RPMI7951 (cell line): ENCODE measurements around the gene CCDC177. TPM values are rescaled to one million over a fixed set of nuclear protein-coding genes. Genes with fewer than 3 reads are reported as not detected.

Source experiments
- DNase-seq: peaks from one replicate; pipeline ENCODE4 v3.0.0-alpha.2; 2012; ENCODE audit warnings: low read depth
- total RNA-seq: library from RNA; depleted of rRNA; stranded (reverse); fragments of >200 nt; shearing (Covaris generic); gene quantifications from 2 replicates; pipeline ENCODE4 v1.2.3, GENCODE V29; 2014; rRNA removed

The CCDC177 gene
- not detected in 2 replicates for total RNA-seq

DNA sequence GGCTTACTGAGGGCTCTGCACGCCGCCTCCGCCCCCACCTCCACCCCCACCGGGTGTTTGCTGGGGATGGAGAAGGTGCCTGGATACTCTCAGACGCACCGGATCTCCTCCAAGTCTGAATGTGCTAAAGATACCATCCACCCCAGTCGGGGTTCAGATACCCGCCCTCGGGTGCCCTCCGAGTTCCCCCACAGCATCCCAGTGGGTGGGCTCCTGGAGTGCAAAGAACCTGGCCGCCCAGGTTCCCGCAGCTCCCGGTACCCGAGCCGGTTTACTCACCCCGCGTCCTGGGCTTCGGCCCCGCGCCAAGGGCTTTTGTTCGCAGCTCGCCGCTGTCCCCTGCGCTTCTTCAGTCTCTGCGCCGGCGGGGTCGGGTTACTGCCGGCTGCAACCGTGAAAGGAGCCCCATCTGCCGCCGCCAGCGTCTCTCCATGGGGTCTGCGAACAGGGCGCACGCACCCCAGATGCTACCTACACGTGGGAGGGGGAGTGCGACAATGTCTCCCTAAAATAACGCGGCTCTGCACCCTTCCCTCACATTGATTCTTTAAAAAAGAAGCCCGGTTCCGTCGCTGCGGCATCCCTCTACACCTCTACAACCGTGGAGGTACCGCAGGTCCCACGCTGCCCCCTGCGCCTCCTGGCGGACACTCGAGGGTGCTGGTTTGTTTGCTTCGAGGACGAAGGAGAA is at the start of gene CCDC177:
CCDC177 (minus strand) TSS at position 609 of the 691 bp plus-strand sequence. CDS start 1,249 bp downstream, outside the sequence.
- DNase-seq: no peak

DNA sequence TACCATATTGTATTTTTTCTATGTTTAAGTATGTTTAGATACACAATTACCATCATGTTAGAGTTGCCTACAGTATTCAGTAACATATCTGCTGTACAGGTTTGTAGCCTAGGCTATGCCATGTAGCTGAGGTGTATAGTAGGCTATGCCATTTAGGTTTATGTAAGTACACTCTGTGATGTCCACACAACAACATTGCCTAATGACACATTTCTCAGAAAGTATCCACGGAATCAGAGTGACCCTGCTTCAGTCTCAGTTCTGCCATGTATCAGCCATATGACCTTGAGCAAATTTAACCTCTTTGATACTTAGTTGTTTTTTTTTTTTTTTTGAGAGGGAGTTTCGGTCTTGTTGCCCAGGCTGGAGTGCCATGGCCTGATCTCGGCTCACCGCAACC is 49.5 kb upstream of the CCDC177 start:
- no peak for DNase-seq

- no peak for DNase-seq
These were observed 46.3 kb upstream of the CCDC177 start for GRCh38 chr14:69620981-69621380.

DNA sequence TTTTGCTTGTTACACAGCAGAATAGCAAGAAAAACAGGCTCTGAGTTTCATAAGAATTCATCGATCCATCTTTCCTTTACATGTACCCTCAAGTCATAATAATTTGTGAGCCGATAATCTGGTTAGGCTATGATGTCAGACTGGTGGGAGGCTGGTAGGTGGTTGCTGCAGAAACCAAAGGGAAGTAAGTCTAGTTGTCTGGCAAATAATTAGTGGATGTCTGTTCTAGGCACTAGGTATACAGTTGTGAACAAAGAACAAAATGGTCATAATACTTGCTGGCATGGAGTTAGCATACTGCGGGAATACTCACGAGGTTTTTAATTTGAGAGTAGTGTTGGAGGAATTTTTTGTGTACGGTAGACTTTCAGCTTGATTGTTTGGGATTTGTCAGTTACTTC is 45.5 kb upstream of the CCDC177 start:
- DNase-seq: no peak

- peak; percentile 24 for DNase-seq
These were observed 44.3 kb upstream of the CCDC177 start for GRCh38 chr14:69619012-69619411.

GRCh38 chr14:69617796-69618195 is 43.1 kb upstream of the CCDC177 start:
- no peak for DNase-seq

DNA sequence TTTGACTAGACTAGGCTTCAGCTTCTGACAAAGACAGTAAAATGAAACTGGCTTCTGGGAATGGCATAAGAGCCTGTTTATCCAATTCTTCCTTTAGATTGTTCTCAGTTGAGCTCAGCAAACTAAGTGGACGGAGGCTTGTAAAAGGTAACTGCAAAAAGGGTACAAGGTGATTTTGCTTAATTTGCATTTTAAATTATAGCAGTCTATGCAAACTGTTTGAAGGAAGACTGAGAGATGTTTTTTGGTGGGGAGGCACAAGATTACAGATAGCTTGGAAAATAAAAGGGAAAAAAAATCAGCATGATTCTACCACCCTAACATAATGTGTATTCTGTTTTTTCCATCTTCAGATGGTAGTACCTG is 41.7 kb upstream of the CCDC177 start:
- no peak for DNase-seq

DNA sequence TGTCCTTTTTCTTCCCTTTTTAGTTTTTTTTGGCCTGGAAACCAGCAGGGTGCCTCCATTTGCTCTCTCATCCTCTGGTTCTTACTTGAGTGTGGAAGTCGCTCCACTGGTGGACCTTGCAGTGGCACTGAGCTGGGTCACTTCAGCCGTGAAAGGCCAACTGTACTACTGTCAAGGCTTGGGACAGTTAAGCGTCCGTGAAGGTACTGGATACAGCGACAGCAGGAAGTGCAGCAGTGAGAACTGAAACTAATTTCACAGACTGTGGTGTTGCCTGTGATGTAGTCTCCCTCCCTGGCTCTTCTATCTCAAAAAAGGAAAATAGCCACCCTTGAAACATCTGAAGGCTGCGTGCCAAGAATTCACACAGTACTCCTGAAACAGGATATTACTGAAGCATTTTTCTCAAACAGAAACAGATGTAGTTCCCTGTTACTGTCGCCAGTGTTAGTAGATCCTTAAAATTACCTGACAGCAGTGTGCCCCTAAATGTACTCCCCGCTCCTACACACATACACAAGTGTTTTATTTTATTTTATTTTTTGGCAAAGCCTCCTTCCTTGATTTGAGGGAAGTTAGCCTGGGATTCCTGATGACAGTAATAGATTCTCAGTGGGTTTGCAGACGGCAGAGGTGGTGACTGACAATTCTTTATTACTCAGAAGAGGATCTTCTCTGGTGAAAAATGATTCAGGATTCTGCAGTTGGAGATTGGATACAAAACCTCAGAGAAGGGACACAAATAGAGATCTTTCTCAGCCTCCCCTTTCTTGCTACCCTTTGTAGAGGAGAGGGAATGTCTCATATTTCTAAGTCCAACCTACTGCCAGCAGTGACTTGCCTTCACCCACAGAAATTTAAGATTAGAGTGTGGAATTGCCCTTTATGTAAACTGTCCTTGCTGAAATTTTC is 41.1 kb upstream of the CCDC177 start:
- peak; percentile 82 for DNase-seq

DNA sequence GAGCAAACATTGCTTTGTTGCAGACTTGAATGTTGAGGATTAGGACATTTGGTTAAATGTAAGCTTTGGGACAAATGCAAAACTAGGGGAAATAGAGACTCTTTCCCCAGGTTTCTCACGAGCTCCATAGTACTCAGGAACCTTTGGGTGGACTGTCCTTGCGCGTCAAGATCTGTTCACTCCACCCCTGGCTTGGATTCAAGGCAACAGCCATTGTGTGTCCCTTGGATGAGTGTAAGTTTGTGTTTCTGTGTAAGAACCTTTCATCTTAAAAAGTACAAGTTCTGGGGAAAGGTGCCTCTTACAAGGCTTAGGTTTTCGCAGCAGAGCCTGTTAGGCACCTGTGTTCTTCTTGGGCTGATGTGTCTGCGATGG is 40.4 kb upstream of the CCDC177 start:
- DNase-seq: no peak

DNA sequence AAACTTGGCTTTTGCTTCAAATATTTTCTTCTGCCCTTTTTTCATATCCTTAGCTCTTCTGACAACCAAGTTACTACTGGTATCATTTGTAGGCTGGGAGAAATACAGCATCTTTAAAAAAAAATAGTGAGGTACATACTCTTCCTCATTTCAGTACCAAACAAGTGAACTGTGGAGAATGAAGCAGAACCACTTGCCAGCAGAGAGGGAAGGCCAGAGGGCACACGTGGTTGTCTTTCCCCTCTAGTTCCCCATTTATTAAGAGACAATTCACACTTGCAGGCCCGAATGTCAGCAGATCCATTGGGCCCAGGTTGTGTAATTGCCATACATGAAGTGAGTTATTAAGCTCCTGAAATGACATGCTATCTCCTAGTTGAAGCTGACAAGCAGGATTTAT is 39.9 kb upstream of the CCDC177 start:
- no peak for DNase-seq

- no peak for DNase-seq
These were observed 38.8 kb upstream of the CCDC177 start for GRCh38 chr14:69613312-69614073.

DNA sequence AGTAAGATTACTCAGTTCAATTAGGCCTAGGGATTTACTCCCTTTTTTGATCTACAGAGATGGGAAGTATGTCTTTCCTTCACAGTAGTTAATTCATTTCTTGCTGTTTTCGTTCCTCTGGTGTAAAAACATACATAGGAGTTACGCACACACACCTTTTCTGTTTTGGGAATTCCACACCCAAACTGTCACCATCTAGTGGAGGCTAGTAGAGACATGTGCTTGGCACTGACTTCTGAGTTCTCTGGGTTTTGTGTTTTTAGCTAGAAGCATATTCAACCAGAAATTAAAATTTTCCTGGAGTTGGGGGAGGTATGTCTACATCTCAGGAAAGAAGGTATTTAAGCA is 38.1 kb upstream of the CCDC177 start:
- DNase-seq: no peak

DNA sequence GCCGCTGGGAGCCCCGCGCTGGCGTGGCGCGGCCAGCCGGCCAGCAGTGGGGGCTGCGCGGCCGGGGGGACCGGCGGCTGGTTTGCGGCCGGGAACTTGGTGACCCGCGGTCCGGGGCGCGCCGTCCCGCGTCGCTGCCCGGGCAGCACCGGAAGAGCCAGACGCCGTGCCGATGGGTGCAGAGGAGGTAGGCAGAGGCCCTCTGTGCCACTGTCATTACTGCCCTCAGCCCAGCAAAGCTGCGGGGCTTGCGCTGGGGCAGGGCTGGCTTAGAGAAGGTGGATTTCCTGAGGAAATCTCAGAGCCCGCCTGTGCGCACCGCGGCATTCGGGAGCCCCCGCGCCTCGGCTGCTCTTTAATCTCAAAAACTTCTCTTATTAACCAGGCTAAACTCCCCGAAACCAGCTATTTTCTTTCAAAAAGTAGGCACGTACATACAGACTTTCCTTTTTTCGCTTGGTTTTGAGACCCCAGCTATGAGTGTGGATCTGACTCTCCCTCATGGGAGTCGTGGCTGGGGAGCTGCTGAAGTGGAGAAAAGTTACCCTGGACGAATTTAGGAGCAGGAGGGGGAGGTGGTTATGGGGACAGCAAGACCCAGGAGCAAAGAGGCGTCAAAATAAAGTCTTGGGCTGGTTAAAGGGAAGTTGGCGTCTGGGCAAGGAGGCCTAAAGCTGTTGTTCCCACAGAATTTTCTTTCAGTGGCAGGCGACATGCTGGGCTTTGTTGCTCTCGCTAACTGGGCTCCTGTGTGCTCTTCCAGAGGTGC is 37.5 kb upstream of the CCDC177 start:
- peak; percentile 35 for DNase-seq

DNA sequence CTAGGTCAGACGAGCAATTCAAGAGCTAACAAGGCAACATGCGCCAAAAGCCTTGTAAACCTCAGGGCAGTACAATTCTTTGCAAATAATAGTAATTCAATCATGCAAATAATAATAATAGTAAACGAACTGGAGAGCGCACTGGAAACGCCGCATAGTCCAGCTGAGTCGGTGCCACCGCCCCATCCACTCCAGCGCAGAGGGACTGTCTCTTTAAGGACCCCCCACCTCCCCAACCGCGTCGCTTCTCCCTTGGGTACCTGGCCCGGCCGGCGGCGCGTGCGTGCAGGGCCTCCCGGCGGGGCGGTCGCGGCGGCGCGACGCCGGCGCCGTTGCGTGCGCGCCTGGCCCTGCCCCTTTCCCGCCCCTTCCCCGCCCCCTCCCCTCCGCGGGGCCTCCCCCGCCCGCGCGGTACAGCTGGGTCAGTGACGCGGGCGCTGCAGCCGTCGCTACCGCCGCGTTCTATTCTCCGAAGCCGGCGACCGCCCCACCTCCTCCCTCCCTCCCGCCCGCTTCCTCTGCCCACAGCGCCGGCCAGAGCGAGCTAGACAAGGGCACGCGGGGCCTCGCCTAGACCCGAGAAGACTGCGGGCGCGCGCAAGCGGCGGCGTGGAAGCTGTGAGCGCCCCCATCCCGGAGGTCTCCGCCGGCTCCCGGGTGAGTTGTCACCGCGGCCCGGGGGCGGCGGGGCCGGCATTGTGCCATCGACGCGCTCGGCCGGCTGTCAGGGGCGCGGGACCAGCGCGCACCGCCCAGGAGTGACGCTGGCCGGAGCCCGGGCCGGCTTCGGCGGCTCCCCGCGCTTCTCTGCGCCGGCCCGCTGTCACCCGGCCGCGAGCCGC is 36.7 kb upstream of the CCDC177 start, which contains the start of gene SUSD6:
SUSD6 (plus strand) TSS at position 425 of the 842 bp plus-strand sequence. CDS start 46,997 bp downstream, outside the sequence.
- DNase-seq: peak; percentile 85

- no peak for DNase-seq
These were observed 36.2 kb upstream of the CCDC177 start for GRCh38 chr14:69610874-69611171.

DNA sequence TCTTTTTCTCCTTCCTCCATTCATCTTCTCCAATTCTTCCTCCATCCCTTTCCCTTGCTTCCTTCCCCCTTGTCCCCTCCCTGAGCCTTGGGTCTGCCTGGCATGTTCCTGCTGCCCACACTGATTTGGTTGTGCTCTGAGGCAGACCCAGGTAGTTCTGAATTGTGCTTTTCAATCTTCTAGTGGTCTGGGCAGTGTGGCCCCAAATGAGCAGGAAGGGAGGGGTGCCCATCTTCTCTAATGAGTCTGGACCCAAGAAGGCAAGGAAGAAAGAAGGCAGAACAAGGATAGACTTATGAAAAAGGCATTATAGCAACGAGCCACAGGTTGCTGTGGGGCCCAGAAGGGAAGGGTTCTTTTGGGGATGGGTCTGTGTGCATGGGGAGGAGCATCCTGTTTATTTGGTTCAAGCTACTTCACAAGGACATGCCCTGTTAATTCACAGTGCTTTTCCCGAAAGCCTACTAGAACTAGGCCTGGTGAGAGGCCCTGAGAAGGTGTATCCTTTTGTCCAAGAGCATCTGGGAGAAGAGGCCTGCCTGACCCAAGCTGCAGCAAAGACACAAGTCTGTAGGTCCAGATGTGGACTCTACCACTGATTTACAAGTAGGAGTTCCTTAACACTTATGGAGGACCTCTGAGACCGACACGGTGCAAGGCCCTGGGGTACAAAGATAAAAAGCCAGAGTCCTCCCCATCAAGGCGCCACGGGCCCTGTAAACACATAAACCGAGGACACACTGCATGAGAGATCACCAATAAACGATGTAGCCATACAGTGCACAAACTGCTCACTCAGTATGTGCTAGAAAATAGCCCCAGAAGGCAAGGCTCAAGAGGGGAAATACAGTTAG is 35.6 kb upstream of the CCDC177 start:
- DNase-seq: no peak

- no peak for DNase-seq
These were observed 31.9 kb upstream of the CCDC177 start for GRCh38 chr14:69606258-69607184.

DNA sequence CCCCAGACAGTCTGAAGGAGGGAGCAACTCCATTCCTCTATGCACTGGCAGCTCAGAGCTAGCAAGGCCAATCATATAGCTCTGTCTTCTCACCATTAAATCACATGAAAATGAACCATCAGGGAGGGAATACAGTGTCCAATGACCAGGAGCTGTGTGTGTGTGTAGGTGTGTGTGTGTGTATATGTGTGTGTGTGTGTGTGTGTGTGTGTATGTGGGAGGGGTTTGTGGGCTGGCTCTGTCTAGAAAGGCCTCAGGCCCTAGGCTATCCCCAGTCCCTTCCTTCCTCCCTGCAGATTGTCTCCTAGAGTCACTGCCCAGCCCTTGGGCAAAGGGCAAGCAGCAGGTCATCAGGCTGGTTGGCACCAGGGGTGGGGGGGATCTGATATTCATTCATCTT is 31.1 kb upstream of the CCDC177 start:
- DNase-seq: no peak
